ENCODE measurements around the gene NRXN3.

- no peak for TF ChIP-seq EZH2 (IDR thresholded peaks at IDR 0.05; ENCODE audit: borderline replicate concordance, low read length)
- TF ChIP-seq, protein P1, sequence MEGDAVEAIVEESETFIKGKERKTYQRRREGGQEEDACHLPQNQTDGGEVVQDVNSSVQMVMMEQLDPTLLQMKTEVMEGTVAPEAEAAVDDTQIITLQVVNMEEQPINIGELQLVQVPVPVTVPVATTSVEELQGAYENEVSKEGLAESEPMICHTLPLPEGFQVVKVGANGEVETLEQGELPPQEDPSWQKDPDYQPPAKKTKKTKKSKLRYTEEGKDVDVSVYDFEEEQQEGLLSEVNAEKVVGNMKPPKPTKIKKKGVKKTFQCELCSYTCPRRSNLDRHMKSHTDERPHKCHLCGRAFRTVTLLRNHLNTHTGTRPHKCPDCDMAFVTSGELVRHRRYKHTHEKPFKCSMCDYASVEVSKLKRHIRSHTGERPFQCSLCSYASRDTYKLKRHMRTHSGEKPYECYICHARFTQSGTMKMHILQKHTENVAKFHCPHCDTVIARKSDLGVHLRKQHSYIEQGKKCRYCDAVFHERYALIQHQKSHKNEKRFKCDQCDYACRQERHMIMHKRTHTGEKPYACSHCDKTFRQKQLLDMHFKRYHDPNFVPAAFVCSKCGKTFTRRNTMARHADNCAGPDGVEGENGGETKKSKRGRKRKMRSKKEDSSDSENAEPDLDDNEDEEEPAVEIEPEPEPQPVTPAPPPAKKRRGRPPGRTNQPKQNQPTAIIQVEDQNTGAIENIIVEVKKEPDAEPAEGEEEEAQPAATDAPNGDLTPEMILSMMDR (conservative IDR thresholded peaks at IDR 0.05 in 1 of 2, IDR thresholded peaks at IDR 0.05 in 1 of 2; ENCODE audit: extremely low read depth in 1 of 2, insufficient read depth in 1 of 2, low read depth in 1 of 2, low read length in 2 of 2) = no peak
Measured at GRCh38 chr14:78674820-78675219, 504.6 kb downstream of the NRXN3 start.

All from mammary epithelial cell (primary cell).